ENCODE results near the gene SFTA2. TPM values are rescaled to one million over a fixed set of nuclear protein-coding genes. Genes with fewer than 3 reads are reported as not detected.

SFTA2 gene
- total and polyA plus RNA-seq, 10 of the 15 experiments (the other 5 are each of a cell fraction or from before 2014, with no cell fraction given), result 0.15 to 0.92 (median 0.33) TPM; not detected in 4

GRCh38 chr6:30963641-30964040 lies 31.7 kb upstream of the SFTA2 start:
- H3K4me3 ChIP-seq, result no peak overlapping the region
- ChIA-PET RAD21 (ENCODE audit: unreplicated experiment) (no interaction called here), SMC1A (ENCODE audit: uncharacterized antibody, unreplicated experiment) (no interaction called here), CTCF (no interaction called here), POLR2A (no interaction called here)
- no TSS peak for BruUV-seq (replicated peaks)
- intact Hi-C loops (cut with micrococcal nuclease; ENCODE audit: unreplicated experiment), result no loop called here
- in situ Hi-C loops (cut with MboI), result no loop called here
- H3K27ac ChIP-seq (ENCODE audit: control insufficient read depth, insufficient read depth), result no peak overlapping the region
- H4K20me1 ChIP-seq (ENCODE audit: control insufficient read depth, insufficient read depth), result no peaks in the 10 kb centered on the region
- no peaks in the 10 kb centered on the region for H3K27me3 ChIP-seq (replicated peaks in 1 of 2; ENCODE audit: control insufficient read depth in 2 of 2, insufficient read depth in 2 of 2, low read length in 1 of 2)
- DNase-seq (ENCODE audit: low read depth, low spot score), result no peak
- H3K9ac ChIP-seq (ENCODE audit: control insufficient read depth, insufficient read depth, low read length), result no peak overlapping the region
- no peak overlapping the region for H3K4me2 ChIP-seq (ENCODE audit: control insufficient read depth, insufficient read depth)
- H3K9me3 ChIP-seq (replicated peaks; ENCODE audit: control insufficient read depth, insufficient read depth, low read length), result no peaks in the 10 kb centered on the region
- ATAC-seq, result no peak
- TF ChIP-seq MTA2 (IDR thresholded peaks at IDR 0.05; ENCODE audit: low read depth) (no peak), JUNB (IDR thresholded peaks at IDR 0.05) (no peak), EGR1 (IDR thresholded peaks at IDR 0.05; ENCODE audit: borderline replicate concordance in 1 of 2, low read depth in 2 of 2, low read length in 2 of 2) (no peak), RUNX3 (IDR thresholded peaks at IDR 0.05; ENCODE audit: low read length) (no peak), EP300 (IDR thresholded peaks at IDR 0.05; ENCODE audit: borderline replicate concordance in 1 of 2, control insufficient read depth in 1 of 2, low read depth in 2 of 2, low read length in 2 of 2) (no peak), SREBF2 (IDR thresholded peaks at IDR 0.05; ENCODE audit: low read length) (no peak), IRF5 (IDR thresholded peaks at IDR 0.05; ENCODE audit: borderline replicate concordance) (no peak), ELK1 (IDR thresholded peaks at IDR 0.05; ENCODE audit: low read depth, low read length) (no peak), ESRRA (IDR thresholded peaks at IDR 0.05; ENCODE audit: low read length) (no peak), NR2F1 (conservative IDR thresholded peaks at IDR 0.05) (no peak), POLR2AphosphoS2 (IDR thresholded peaks at IDR 0.05; ENCODE audit: low read depth, low read length) (no peak), STAT3 (IDR thresholded peaks at IDR 0.05; ENCODE audit: low read depth, low read length) (no peak), MTA3 (IDR thresholded peaks at IDR 0.05; ENCODE audit: borderline replicate concordance, low read length) (no peak), SMAD1 (IDR thresholded peaks at IDR 0.05; ENCODE audit: low read depth, partially characterized antibody) (no peak), CREB1 (IDR thresholded peaks at IDR 0.05; ENCODE audit: low read depth) (no peak), NFXL1 (IDR thresholded peaks at IDR 0.05; ENCODE audit: borderline replicate concordance) (no peak), SMAD5 (IDR thresholded peaks at IDR 0.05; ENCODE audit: low read depth) (no peak), CEBPZ (IDR thresholded peaks at IDR 0.05; ENCODE audit: low read depth, low read length) (no peak), RFX5 (IDR thresholded peaks at IDR 0.05; ENCODE audit: low read depth, low read length) (no peak)
- no peaks in the 10 kb centered on the region for H3K4me1 ChIP-seq (ENCODE audit: control insufficient read depth, insufficient read depth, low read length)
- H3K36me3 ChIP-seq (ENCODE audit: control insufficient read depth in 2 of 2, insufficient read depth in 2 of 2, low read length in 1 of 2), result no peaks in the 10 kb centered on the region
- 55% methylated on average over 6 of the region's 6 CpGs for WGBS (ENCODE audit: insufficient coverage, insufficient replicate concordance, low lambda C conversion rate, missing lambda C conversion rate)
- H3K79me2 ChIP-seq (ENCODE audit: control insufficient read depth, insufficient read depth, low read length), result no peaks in the 10 kb centered on the region
- H2AFZ ChIP-seq (ENCODE audit: control insufficient read depth, low read depth, low read length), result no peak overlapping the region
- FAIRE-seq, result no peak
